ENCODE data around the gene SLC25A53.

DNA sequence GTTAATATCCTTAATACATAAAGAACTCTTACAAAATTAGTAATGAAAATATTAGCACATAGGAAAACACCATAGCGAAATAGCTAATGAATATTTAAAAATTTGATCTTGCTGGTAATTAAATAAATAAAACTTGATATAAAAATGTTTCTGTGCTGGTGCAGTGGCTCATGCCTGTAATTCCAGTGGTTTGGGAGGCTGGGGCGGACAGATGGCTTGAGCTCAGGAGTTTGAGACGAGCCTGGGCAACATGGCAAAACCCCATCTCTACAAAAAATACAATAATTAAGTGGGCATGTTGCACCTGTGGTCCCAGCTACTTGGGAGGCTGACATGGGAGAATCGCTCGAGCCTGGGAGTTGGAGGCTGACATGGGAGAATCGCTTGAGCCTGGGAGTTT lies 17.0 kb upstream of the SLC25A53 start:
- TF ChIP-seq, protein P1, sequence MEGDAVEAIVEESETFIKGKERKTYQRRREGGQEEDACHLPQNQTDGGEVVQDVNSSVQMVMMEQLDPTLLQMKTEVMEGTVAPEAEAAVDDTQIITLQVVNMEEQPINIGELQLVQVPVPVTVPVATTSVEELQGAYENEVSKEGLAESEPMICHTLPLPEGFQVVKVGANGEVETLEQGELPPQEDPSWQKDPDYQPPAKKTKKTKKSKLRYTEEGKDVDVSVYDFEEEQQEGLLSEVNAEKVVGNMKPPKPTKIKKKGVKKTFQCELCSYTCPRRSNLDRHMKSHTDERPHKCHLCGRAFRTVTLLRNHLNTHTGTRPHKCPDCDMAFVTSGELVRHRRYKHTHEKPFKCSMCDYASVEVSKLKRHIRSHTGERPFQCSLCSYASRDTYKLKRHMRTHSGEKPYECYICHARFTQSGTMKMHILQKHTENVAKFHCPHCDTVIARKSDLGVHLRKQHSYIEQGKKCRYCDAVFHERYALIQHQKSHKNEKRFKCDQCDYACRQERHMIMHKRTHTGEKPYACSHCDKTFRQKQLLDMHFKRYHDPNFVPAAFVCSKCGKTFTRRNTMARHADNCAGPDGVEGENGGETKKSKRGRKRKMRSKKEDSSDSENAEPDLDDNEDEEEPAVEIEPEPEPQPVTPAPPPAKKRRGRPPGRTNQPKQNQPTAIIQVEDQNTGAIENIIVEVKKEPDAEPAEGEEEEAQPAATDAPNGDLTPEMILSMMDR (IDR thresholded peaks at IDR 0.05; ENCODE audit: poor library complexity): no peak
- TF ChIP-seq EZH2 (IDR thresholded peaks at IDR 0.05; ENCODE audit: borderline replicate concordance): no peak
- TF ChIP-seq EZH2phosphoT487 (IDR thresholded peaks at IDR 0.05; ENCODE audit: low read depth, severe bottlenecking, unreplicated experiment): no peak
